HuH-7.5 (cell line): Measurements from ENCODE around the gene LRRC10.

ENCODE experiments used
- DNase-seq: peaks from one replicate; pipeline ENCODE4 v3.0.0; 2011; ENCODE audit warnings: low spot score

Gene LRRC10

DNA sequence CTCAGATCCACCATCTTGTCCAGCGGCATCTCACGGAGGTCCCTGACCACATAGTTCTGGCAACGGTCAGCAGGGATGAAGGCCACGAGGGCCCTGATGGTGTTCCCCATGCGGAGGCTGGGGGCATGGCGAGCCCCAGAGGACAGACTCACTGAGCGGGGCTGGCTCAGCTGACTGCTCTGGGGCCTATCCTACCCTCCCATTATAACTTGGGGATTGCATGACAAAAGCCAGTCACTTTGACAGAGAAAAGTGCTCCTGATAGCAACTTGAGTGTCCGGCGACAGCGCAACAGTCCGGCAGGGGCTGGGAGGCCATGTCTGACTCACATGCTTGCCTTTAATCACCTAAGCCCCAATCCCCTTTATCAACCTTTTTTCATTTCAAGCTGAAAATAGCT is at the start of gene LRRC10:
Gene LRRC10 (minus strand): TSS at position 179 of the 400 bp plus-strand sequence. CDS start 69 bp downstream, at position 110.
- DNase-seq = no peak

DNA sequence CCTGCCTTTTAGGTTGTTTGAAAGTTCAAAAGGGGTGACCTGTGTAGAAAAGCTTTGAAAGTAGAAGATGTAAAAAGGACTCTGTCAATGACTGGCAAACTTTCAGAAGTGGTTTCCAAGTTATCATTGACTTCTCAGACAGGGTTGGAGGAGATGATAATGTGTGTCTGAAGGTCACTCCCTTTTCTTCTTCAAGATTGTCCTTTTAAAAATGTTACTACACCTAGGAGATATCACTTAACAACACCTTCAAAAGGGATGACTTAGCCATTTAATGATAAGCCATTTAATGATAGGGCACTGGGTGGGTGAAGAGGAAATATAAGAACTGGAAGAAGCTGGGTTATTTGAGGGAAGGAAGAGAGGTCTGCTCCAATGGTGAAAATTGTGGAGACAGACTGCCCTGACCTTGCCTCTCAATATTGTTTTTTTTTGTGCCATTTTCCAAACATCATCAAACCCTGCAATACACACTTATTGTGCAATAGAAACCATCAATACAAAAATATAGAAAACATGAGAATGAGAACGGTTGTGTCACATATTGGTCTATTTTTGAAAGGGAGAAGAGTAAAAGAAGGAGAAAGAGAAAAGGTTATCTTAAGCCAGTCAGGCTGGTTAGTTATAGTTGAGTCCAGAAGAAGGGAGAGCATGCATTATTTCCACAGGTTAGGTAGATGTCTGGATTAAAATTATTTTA is 49.6 kb upstream of the LRRC10 start:
- no peak for DNase-seq

DNA sequence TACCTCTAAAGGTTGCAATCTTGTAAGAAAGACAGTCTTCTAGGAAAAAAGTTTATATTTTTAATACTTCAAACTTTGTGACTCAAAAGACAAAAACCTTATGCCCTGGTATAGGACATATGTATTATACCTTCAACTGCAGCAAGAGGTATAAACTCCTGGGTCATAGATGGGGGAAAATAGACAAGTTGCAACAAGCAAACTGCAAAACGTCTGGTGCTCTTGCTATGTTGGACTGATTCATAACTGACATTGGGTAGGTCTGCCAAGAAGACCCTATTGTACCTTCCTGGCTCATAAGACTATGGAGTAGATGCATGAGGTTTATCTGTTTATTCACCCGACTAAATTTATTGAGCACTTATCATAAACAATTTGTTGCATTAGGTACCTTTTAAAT is 47.5 kb upstream of the LRRC10 start:
- DNase-seq = no peak

DNA sequence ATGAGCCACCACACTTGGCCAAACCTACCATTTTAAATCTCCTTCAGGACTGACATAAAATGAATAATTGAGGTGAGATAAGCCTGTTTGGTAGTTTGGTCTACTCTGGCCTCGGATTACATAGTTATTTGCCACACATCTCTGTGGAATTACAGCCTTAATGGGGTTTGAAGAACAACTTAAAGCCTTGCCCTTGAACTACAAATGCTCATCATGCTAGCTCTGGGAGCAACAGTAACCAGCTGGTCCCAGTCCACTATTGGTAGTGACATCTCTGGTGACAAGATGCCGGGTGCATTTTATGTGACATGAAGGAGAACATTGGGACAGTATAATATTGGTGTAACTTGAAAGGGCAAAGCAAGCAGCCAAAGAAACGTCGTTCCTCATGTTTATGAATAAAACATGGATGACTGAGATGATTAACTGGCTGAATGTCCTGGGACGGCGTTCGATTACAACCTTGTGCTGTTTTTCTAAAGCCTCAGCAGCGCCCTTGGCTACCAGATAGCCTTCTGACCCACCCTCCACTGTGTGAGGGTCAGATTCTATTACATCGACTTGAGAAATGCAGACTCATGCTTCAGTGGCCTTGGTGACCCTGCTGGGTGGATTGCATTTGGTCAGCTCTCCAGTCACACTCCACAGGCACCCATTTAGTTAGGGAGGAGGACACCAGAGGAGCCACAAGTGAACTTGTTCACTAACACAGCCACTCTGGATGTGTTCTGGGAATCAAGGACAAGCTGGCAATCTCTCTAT is 46.9 kb upstream of the LRRC10 start:
- peak; percentile 45 for DNase-seq

DNA sequence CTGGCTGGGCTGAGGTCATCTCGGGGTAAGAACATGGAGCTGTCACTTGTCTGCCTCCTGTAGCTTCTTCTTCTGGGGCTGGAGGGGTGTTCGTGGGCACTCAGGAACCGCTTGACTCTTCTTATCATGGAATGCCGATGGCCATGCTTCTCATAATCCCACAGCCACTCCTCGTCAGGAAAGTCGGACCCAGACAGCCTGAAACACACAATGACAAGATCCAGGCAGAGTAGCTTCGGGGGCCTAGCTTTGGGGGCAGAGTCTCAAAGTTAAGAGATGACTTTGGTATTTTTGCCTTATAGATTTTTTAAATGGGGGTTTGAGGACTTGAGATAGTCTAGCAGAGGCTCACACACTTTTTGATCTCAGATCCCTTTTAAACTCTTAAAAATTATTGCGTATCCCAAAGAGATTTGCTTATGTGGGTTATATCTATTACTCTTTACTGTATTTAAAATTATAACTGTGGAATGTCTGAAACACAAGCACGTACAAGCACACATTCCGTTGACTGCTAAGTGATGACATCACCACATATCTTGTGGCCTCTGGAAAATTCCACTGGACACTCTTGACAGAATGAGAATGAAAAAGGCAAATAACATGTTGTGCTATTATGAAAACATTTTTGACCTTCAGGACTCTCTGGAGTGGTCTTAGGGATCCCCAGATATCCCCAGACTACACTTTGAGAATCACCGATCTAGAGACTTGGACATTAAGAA is 45.1 kb upstream of the LRRC10 start:
- no peak for DNase-seq

DNA sequence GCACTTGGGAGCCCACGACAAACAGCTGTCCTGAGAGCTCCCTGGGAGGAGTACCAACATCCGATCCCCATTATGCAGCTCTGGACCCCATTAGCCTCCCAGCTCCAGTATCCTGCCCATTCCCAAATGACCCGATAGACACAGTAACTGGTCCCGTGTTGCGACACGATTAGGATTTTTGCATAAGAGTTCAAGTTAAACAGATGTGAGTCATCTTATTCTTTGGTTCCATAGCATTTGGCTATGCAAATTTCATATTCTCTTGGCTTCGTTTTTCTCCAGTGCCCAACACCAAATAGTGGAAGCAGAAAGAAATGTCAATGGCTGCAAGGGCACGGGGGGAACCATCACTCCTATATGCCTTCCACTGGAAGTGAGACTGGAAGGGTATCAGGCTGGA is 43.0 kb upstream of the LRRC10 start:
- no peak for DNase-seq

DNA sequence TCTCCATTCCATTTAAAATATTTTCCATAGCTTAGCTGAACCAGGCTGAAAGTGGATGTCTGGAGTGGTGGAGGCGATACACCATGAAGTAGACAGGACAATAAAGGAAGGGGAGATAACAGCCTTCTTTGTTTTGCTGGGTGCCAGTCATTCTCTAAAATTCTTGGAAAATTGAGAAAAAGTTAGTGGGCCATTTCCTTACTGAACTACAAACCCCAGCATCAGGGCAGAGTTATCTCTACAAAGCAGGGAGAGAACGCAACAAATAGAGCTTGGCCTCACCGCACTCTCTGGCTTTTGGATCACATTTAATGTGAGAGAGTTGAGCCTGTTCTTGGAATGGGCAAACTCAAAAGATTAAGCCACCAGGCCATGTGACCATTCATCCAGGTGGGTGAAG is 41.2 kb upstream of the LRRC10 start:
- no peak for DNase-seq

DNA sequence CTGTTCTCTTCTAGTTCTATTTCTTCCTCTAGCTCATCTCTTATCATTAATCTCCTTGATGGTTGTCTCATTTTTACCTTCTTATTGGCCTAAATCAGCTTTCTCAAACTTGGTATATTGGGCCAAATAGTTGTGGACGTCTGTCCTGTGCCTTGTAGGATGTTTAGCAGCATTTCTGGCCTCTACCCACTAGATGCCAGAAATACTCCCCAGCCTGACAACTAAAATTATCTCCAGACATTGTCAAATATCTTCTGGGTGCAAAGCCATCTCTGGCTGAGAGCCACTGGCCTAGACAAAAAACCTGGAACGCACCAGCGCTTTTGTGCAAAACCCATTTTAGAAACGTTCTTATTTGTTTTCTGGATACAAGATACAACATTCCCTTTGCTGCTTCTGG is 38.8 kb upstream of the LRRC10 start:
- no peak for DNase-seq

DNA sequence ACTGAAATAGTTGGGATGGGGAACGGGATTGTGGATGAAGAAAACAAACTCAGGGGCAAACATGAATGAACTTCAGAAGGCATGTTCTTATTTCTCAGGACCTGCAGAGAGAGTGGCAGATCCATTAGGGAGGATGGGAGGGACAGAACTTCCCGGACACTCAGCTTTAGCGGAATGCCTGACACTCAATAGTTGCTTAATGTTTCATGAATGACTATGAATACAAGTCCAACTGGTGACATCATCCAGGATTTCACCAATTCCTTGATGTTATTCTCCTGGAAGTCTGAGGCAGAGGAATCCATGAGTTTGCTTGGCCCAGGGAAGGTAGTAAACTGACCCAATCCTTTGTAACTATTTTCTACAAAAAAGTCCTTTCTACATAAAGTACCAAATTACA is 37.8 kb upstream of the LRRC10 start:
- DNase-seq = no peak

- no peak for DNase-seq
These were observed 36.5 kb upstream of the LRRC10 start for GRCh38 chr12:69647178-69647577.

GRCh38 chr12:69645031-69645430 is 34.3 kb upstream of the LRRC10 start:
- no peak for DNase-seq

- DNase-seq = no peak
These were observed 33.8 kb upstream of the LRRC10 start for GRCh38 chr12:69644511-69644910.

- no peak for DNase-seq
These were observed 31.8 kb upstream of the LRRC10 start for GRCh38 chr12:69642531-69642930.

- no peak for DNase-seq
These were observed 30.8 kb upstream of the LRRC10 start for GRCh38 chr12:69641546-69641945.

GRCh38 chr12:69639400-69640016 is 28.8 kb upstream of the LRRC10 start:
- DNase-seq = peak; percentile 75

DNA sequence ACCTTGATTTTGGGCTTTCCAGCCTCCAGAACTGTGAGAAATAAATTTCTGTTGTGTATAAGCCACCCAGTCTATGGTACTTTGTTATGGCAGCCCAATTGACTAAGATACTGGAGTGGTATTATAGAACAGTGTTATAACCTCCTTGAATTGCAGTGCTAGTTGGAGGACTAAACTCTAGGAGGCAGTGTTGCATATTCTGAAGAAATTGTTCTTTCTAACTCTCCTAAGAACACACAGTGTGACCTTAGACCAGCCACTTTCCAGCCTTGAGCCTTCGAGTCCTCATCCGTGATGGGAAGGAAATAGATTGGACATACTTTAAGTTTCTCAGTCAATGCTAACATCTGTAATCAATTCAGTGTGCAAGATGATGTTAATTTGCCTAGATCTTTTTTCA is 22.4 kb upstream of the LRRC10 start:
- no peak for DNase-seq

DNA sequence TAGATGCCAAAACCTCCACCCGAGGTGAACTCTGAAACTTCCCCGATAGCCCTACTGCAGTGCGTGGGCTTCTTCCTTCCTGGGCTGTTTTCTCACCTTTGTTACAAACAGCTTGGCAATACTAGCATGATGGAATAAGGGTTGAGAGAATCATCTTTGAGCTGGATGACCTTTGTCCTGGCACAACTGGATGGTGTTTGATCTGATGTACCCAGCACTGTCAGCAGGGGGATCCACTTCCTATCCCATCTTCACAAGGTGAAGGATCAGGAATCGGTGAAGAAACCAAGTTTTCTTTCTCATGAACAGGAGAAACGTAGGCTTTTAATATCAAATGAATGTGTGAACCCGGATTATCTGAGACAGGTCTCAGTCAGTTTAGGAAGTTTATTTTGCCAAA is 19.5 kb upstream of the LRRC10 start:
- DNase-seq = peak; percentile 47

GRCh38 chr12:69627501-69627900 is 16.8 kb upstream of the LRRC10 start:
- DNase-seq = no peak

DNA sequence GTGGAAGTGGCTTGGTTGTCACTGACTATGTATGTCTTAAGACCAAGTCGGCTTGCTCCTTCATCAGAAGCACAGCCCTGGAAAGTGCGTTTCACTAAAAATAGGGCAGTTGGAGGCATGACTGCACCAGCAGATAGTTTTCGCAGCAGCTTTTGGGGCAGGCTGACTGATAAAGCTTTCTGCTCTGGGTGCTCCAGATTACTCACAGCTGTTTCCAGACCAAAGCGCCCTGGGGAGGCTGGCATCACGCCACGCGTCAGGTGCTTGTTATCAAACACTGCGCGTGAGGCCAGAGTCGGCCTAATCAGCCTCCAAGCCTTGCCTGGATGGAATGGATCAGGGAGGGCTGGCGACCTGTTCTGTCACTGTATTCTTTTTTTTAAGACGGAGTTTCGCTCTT is 13.3 kb upstream of the LRRC10 start:
- no peak for DNase-seq

DNA sequence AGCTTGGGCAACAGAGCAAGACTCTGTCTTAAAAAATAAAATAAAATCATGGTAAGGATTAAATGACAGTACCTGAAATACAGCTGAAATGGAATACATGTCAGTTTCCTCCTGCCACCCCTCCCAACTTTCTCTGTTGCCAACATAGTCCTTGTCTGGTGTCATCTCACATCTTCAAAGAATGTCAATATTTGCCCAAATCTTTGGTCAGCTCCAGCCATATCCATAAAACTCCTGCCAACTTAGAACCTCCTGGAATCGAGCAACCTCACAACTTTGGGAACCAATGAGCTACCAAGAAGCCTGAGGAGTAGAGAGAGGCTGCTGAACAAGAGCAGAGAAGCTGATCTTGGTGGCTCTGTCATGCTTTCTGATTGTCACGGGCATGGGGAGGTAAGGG is 10.8 kb upstream of the LRRC10 start:
- DNase-seq = no peak

DNA sequence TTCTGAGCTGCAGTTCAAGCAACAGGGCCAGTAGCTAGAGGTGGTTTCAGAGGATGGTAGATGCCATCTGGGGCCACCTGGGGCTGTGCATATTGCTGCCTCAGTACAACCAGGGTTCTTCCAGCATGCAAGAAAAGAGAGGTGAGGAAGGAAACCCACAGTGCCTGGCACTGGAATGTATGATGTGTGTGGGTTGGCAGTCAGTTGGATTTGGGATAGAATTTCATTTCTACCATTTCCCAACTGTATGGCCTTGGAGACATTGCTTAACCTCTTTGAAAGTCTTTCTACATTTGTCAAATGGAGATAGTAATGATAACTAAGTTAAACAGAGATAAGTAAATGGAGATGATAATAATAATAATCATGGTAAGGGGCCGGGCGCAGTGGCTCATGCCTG is 10.2 kb upstream of the LRRC10 start:
- no peak for DNase-seq

DNA sequence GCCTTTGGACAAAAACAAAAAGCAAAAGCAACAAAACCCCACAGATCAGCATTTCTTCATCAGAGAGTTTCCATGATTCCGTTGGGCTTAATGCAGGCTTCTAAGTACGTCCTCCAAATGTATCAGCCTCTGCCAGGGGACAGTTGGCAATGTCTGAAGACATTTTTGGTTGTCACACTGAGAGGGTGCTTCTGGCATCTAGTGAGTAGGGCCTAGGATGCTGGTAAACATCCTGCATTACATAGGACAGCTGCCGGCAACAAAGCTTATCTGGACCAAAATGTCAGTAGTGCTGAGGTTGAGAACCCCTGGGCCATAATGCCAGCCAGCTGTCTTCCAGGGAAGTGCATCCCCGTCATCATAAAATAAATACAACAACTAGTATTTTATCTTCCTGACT is 9.4 kb upstream of the LRRC10 start:
- DNase-seq = no peak

GRCh38 chr12:69619050-69619449 is 8.3 kb upstream of the LRRC10 start:
- DNase-seq = no peak
